ENCODE measurements around the gene NSD1.
"Not testable (repeated sequence)": the region's sequence is repeated elsewhere in the genome, so short reads cannot be mapped to it uniquely, and the experiment has no call there.

The NSD1 gene

DNA sequence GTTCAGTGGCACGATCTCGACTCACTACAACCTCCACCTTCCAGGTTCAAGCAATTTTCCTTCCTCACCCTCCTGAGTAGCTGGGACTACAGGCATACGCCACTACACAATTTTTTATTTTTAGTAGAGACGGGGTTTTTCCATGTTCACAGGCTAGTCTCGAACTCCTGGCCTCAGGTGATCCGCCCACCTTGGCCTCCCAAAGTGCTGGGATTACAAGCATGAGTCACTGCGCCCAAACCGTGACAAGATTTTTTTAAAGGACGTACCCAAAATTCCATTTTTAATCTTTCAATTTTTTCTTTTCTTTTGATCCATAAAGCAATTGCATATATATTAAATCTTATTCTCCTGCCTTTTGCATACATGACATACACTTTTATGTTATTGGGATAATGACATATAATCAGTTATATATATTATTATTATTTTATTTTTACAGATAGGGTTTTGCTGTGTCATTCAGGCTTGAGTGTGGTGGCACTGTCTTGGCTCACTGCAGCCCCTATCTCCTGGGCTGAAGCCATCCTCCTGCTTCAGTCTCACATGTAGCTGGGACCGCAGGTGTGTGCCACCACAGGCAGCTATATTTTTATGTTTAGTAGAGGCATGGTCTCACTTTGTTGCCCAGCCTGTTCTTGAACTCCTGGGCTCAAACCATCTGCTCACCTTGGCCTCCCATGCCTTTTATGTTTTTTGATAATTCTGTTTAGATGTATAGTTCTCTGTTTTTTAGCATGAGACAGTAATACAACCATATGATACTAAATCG is 98.1 kb downstream of the NSD1 start:
- no peak for DNase-seq (ENCODE audit: low read depth)

DNA sequence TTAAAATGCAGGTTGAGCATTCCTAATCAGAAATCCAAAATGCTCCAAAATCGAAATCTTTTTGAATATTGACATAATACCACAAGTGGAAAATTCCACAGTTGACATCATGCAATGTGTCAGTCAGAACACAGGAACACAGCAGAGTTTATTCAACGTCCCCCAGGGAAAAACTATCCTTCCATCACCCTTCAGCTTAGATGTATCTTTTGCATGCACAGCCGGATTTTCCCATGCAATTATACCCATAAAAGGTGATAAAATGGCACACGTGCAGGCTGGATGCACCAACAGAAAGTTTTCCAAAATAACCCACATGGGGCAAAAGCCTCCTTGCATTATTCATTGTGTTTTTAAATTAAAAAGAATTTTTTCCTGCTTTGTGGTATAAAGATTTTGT is 98.8 kb downstream of the NSD1 start:
- peak; percentile 25 for DNase-seq (ENCODE audit: low read depth)

DNA sequence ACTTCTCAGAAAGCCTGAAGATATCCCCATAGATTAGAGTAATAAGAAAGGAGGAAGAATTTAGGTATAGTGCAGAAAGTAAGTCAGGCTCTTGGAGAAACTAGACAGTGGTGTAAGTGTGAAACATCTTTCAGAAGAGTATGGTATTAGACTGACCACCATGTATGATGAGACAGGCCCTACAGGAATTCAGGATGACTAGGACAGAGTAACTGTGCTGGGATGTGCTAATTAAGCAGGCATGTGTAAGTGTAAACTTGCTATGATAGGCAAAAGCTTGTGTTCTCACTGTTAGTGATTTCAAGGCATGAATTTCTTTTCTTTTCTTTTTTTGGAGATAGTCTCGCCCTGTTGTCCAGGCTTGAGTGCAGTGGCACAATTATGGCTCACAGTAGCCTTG is 99.2 kb downstream of the NSD1 start:
- DNase-seq (ENCODE audit: low read depth) = peak; percentile 18

DNA sequence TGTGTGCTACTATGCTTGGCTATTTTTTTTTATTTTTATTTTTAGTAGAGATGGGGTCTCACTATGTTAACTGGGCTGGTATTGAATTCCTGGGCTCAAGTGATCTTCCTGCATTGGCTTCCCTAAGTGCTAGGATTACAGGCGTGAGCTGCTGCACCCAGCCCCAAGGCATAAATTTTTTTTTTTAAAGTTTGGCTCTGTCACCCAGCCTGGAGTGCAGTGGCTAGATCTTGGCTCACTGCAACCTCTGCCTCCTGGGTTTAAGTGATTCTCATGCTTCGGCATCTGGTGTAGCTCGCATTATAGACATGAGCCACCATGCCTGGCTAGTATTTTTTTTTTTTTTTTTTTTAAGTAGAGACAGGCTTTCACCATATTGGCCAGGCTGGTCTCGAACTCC is 99.6 kb downstream of the NSD1 start:
- DNase-seq (ENCODE audit: low read depth) = peak; percentile 18

DNA sequence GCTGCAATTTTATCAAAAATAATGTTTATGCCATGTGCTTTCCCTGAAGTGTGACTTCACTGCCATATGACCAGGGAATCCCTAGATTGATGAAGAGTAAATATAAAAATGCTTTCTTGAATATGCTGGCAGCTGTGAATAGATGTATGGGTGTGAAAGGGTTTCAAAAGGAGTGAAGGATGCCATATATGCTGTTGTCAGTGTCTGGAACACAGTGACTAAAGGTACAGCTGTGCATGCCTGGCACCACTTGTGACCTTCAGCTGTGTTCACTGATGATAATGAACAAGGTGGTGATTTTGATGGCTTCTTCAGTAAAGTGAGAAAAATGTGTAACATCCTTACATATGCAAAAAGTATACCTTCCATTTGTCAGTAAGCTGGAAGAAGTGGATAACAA is 100.2 kb downstream of the NSD1 start:
- no peak for DNase-seq (ENCODE audit: low read depth)

DNA sequence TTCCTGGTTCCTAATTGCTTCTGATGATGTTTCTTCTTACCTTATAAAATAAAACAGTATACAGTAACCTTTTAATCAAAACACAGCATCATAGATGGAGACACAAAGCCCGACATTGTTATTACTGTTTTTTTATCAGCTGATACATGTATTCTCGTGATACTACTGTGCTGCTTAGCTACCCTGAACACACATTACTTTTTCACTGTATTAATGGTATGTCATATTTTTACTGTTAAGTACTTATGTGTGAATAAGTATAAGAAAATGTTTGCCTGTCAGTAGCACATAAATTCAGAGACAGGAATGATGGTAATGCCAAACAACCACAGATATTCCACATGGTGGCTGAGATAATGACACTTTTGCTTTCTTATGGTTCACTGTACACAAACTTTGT is 101.3 kb downstream of the NSD1 start:
- DNase-seq (ENCODE audit: low read depth) = no peak

DNA sequence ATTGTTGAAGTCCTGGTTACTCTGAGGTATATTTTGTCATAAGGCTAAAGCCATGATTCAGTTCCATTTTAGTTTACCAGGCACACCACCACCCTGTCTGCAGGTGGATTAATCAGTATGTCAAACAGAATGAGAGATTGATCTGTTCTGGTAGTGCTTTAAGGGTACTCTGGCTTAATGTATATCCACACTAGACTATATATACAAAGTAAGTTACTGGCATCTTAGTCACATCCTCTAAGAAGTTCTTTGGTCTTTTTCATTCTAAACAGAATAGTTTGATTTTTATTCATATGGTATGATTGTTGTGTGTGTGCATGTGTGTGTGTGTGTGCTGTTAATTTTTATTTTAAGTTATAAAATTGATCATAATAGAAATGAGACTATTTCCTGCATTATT is 108.2 kb downstream of the NSD1 start:
- DNase-seq (ENCODE audit: low read depth) = no peak

DNA sequence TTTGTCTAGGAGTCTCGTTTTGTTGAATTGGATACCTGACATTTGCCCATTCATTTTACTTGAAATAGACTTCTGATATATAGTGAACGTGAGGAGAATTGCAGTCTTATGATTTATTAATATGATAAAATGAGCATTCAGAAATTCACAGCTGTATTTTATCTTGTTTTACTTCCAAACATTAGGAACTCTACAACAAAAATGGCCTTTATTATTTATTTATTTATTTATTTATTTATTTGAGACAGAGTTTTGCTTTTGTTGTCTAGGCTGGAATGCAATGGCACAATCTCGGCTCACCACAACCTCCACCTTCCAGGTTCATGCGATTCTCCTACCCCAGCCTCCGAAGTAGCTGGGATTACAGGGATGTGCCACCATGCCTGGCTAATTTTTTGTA is 108.7 kb downstream of the NSD1 start:
- no peak for DNase-seq (ENCODE audit: low read depth)

DNA sequence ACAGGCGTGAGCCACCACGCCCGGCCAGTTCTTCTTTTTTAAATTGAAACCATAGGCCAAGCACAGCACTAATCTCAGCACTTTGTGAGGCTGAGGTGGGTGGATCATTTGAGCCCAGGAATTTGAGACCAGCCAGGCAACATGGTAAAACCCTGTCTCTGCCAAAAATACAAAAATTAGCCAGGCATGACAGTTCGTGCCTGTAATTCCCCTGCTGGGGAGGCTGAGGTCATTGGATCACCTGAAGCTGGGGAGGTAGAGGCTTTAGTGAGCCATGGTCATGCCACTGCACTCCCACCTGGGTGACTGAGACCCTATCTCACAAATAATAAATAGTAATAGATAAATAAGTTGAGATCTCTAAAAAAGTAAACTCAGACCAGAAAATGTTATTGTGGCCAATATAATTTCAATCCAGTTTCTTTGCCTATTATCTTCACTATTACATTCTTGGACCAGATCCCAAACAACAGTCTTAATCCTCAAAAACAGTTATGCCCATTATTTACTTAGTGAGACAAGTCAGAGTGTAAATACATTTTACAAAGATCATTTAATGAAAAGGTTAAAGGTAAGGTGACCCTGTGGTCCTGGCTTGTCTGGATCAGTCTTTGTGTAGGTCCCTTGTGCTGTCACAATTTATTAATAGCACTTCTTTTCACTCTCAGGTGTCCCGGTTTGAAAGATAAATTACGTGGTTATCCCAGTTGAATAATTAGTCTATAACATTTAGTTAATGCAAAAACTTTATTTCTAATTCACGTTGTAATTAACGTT is 116.4 kb downstream of the NSD1 start:
- DNase-seq (ENCODE audit: low read depth) = no peak

DNA sequence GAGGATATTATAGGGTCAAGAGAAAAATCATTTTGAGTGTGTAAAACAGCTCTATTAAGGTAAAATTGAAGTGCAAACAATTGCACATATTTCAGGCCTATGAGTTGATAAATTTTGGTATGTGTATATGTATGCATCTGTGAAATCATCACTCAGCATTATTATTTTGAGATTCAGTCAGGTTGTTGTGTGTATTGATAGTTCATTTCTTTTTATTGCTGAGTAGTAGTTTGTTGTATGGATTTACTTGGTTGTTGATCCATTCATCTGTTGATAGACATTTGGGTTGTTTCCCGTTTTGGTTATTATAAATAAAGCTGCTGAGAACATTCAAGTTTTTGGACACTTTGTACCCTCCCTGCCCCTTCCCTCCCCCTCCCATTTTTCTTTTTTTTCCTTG is 119.7 kb downstream of the NSD1 start:
- DNase-seq (ENCODE audit: low read depth) = no peak

DNA sequence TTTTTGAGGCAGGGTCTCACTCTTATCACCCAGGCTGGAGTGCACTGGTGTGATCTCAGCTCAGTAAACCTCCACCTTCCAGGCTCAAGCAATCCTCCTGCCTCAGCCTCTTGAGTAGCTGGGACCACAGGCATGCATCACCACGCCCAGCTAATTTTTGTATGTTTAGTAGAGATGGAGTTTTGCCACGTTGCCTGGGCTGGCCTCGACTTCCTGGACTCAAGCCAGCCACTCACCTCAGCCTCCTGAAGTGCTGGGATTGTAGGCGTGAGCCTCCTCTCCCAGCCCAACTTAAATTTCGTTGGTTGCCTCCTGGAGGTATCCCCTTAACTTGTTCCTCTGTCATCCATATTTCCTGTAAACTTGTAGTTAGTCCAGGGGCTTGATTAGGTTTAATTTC is 122.7 kb downstream of the NSD1 start:
- DNase-seq (ENCODE audit: low read depth) = no peak

DNA sequence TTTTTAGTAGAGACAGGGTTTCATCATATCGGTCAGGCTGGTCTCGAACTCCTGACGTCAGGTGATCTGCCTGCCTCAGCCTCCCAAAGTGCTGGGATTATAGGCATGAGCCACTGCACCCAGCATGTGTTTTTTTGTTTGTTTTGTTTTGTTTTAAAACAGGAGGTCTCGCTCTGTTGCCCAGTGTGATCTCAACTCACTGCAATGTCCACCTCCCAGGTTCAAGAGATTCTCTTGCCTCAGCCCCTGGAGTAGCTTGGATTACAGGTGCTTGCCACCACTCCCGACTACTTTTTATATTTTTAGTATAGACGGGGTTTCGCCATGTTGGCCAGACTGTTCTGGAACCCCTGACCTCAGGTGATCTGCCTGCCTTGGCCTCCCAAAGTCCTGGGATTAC is 125.1 kb downstream of the NSD1 start:
- DNase-seq (ENCODE audit: low read depth) = not testable (repeated sequence)

DNA sequence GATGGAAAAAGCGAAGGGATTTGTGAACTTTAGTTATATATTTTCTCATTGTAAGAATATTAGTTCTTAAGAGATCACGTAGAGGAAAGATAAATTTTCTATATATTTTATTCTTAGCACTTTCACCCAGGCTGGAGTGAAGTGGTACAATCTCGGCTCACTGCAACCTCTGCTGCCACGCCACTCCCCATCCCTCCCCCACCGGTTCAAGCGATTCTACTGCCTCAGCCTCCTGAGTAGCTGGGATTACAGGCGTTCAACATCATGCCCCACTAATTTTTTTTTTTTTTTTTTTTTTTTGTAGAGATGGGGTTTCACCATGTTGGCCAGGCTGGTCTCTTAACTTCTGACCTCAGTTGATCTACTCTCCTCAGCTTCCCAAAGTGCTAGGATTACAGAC is 127.4 kb downstream of the NSD1 start:
- DNase-seq (ENCODE audit: low read depth) = no peak

DNA sequence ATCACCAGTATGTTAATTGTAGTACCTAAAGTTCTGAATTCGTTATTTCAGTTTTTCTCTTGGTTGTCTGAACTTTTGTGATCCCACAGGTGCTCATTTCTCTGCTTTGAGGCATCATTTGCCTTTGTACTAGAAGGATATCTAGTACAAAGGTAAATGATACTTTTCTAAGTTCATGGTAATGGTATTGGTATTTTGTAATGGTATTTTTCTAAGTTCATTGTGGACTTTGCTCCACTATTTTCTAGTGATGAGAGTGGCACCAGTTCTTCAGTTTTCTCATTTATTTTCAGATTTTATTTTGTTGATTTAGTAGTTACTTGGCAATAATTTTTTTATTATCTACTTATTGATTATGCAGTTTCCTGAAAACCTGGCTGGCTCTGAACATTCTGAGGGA is 127.9 kb downstream of the NSD1 start:
- DNase-seq (ENCODE audit: low read depth) = no peak

DNA sequence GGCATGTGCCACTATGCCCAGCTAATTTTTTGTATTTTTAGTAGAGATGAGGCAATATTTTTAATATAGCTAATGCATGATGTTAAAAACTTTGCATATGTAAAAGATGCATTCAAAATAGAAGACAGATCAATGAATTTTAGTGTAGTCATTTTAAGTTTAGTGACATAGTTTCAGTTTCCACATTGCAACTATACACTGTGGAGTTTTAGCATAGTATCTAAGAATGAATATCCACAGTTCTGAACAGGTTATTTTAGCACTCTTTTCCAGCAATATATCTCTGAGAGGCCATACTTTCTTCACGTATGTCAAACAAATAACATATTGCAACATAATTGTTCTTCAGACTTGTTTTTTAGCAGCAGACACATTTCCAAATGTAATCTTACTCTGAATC is 130.6 kb downstream of the NSD1 start:
- no peak for DNase-seq (ENCODE audit: low read depth)

DNA sequence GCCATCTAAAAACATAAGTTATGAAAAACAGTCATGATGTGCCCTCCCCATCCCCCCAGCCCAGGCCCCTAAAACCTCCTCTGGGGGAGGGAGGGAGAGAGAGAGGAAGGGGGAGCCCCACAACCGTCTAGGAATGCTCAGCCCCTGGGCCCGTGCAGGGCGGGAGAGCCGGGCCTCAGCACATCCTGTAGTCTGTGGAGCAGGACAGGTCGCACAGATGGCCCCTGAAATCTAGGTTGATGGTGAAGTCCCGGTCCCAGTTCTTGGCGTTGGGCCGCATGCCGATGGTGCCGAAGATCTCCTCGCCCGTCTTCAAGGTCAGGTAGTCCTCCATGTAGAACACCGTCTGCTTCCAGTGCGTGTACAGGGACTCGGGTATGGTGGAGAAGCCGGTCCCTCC is 131.8 kb downstream of the NSD1 start:
- DNase-seq (ENCODE audit: low read depth) = no peak

DNA sequence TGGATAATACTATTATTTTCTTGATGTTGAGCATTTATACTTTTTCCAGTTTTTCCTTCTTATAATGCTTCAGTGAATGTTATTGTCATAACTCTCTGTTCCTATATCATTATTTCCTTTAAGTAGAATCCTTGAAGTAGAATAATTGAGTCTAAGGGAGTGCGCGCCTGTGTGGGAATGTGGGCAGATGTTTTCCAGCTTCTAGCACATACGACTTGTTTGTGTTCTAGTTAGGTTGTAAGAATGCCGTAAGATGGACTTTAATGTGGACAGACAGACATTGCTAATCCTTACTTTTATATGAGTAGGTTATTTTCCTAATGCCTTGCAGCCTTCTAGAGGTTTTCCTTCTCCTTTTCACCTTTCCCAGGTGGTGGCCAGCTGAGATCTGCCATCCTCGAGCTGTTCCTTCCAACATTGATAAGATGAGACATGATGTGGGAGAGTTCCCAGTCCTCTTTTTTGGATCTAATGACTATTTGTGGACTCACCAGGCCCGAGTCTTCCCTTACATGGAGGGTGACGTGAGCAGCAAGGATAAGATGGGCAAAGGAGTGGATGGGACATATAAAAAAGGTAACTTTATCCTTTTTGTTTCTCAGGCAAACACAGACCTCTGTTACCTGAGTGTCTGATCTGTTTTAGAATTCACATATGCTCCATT is 135.8 kb downstream of the NSD1 start:
- no peak for DNase-seq (ENCODE audit: low read depth)

DNA sequence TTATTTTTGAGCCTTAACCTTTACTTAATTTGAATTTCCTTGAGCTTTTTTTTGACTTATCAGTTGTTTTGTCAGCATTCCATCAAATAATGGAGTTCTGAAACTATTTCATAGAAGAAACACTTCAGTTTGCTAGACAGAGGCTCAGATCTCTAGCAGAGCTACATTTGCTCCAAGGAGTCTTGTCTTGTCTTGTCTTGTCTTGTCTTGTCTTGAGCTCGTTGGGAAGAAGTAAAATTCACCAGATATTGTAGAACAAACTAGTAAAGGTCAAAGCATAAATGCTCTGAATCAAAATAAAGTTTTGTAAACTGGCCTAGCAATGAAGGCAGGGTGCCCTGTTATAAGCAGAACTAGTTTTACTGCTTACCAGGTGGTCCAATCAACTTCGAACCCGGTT is 136.4 kb downstream of the NSD1 start:
- DNase-seq (ENCODE audit: low read depth) = no peak

DNA sequence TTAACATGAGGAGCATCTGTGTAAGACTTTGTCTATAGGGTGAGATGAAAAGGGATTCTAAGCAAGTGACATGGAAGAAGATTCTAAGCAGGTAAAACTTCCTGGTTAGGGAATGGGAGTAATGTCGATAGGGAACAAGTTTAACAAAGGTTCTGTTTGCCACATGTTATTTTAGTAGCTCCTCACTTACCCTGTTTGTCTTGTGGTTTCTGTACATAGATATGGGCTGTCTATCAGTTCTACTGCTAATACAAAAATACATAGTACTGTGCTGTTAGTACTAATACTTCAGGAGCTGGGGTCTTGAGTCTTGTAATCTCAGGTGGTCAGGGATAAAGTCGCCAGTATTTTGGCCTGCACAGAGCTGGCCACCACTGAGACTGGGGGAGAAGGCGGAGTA is 137.1 kb downstream of the NSD1 start:
- no peak for DNase-seq (ENCODE audit: low read depth)

DNA sequence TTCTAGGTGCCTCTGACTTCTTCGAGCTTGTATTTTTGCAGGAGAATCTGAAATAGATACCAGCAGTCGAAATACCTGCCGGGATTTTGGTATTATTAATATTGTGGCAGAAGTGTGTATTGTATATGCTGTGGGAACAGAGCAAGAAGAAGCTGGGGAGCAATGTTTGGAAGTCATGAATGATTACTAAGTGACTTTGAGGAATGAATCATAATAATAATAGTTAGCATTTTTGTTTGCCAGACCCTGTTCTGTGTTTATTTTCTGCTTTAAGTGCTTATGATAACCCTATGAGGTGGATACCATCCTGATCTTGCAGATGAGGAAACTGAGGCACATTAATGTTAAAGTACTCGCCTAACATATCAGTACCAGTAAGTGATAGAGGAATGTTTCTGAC is 137.5 kb downstream of the NSD1 start:
- DNase-seq (ENCODE audit: low read depth) = no peak

DNA sequence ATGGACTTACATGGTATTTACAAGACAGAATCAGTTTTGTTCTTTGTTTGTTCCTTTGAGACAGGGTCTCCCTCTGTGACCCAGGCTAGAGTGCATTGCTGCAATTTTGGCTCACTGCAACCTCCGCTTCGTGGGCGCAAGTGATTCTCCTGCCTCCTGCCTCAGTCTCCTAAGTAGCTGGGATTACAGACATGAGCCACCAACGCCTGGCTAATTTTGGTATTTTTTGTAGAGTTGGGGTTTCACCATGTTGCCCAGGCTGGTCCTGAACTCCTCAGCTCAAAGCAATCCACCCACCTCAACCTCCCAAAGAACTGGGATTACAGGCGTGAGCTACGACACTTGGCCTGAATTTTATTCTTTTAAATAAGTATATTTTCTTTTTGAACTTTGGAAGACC is 142.3 kb downstream of the NSD1 start:
- no peak for DNase-seq (ENCODE audit: low read depth)

DNA sequence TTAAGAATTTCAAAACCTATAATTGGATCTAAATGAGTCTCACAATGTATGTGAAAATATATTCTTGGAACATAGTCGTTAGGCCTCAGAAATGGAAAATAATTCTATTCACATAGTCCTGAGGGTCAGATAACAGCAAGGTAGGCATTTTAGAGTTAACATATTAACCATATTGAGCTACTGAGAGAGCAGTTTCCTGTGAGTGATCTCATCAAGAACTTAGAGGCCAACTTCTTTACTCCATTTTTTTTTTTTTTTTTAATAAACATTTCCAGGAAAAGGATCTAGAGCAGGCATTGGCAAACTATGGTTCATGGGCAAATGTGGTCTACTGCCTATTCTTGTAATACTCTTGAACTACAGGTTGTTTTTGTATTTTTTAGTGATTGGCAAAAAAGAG is 143.3 kb downstream of the NSD1 start:
- DNase-seq (ENCODE audit: low read depth) = no peak

DNA sequence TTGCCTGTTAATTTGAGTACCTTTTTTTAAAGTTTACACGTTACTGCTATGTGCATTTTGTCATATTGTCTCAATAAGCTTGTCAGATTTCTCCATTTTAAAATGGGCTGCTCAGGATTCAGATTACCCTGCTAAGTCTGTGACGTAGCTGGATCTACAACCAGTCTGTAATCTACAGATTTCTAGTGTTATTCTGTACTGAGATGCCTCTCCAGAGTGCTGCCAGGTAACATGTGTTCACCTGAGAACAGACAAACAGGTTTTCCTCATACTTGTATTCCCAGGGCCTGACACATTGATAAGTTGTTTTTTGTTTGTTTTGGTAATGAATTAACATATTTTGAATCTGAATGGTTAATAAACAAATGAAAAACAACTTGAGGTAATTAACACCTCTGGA is 154.6 kb downstream of the NSD1 start:
- DNase-seq (ENCODE audit: low read depth) = no peak

Measured in stromal cell of bone marrow (primary cell).